Transverse colon (tissue), 4 donors: Measurements from ENCODE around the gene MBTPS2.

Experiments used
- EP300 ChIP-seq: sonication (generic); formaldehyde crosslinking; IDR thresholded peaks from one replicate; pipeline ENCODE4 v1.6.1; 2017; ENCODE audit warnings: antibody characterized with exemption, low read depth
- POLR2AphosphoS5 ChIP-seq, 3 donors: sonication (generic); formaldehyde crosslinking; IDR thresholded peaks; one replicate each; pipeline ENCODE4 v1.6.1; 2016; ENCODE audit warnings: antibody characterized with exemption in 3 of 3
- TF ChIP-seq, protein P1 (sequence below), 5 experiments: fragments of 200-600 bp in 3 of 5; fragments of 450-650 bp in 2 of 5; sonication (generic) in 3 of 5; IDR thresholded peaks; 1 replicate in 2 of 5; 2 replicates in 3 of 5; pipeline ENCODE4 v1.5.1; 2016 to 2017; ENCODE audit warnings: antibody characterized with exemption in 5 of 5, inconsistent platforms in 3 of 5, mild to moderate bottlenecking in 2 of 5, moderate library complexity in 1 of 5

DNA sequence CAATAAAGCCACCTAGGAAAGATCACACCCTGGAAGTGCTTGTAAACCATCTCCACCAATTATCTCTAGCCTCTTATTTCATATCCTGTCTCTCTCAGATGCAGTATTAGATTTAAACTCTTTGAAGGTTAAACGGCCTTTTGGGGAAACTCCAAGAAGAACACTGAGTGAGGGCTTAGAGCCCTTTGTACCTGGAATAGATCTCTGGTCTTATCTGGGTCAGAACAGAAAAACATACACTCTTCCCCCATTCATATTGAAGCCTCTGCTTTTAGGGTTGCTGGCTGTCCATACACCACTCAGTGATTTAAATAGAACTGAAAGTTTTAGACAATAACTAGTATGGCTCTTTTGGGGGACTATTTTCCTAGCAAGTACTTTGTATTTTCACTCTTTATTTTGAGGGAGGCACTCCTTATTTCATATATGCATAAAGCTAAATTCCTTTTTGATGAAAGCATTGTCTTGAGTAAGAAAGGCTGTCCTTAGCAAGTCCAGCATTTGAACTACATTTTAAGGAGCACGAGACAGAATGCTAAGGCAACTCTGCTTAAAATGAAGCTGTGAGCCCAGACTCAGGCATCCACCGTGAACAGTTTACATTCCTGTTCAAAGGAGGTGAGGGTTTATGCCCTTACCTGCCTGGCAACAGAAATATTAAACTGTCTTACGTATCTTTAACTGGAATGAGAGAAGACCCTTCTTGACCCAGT is 33.8 kb downstream of the MBTPS2 start:
- TF ChIP-seq POLR2AphosphoS5 (IDR thresholded peaks at IDR 0.05) (no peak), EP300 (no peak)
- TF ChIP-seq, protein P1, sequence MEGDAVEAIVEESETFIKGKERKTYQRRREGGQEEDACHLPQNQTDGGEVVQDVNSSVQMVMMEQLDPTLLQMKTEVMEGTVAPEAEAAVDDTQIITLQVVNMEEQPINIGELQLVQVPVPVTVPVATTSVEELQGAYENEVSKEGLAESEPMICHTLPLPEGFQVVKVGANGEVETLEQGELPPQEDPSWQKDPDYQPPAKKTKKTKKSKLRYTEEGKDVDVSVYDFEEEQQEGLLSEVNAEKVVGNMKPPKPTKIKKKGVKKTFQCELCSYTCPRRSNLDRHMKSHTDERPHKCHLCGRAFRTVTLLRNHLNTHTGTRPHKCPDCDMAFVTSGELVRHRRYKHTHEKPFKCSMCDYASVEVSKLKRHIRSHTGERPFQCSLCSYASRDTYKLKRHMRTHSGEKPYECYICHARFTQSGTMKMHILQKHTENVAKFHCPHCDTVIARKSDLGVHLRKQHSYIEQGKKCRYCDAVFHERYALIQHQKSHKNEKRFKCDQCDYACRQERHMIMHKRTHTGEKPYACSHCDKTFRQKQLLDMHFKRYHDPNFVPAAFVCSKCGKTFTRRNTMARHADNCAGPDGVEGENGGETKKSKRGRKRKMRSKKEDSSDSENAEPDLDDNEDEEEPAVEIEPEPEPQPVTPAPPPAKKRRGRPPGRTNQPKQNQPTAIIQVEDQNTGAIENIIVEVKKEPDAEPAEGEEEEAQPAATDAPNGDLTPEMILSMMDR (IDR thresholded peaks at IDR 0.05), result no peak
